HepG2 (cell line): Measurements from ENCODE around the gene ANXA9. TPM values are rescaled to one million over a fixed set of nuclear protein-coding genes. Genes with fewer than 3 reads are reported as not detected.

Experiments used
- CAMTA2 ChIP-seq: sonication (generic); formaldehyde crosslinking; IDR thresholded peaks from 2 replicates; pipeline ENCODE4 v1.4.0; 2020; ENCODE audit warnings: mild to moderate bottlenecking, missing genetic modification reagents, borderline replicate concordance
- ELF1 ChIP-seq: sonication (generic); formaldehyde crosslinking; IDR thresholded peaks from 2 replicates; pipeline ENCODE4 v1.4.0; 2020; ENCODE audit warnings: missing genetic modification reagents
- GZF1 ChIP-seq: sonication (generic); formaldehyde crosslinking; IDR thresholded peaks from 2 replicates; pipeline ENCODE4 v1.5.1; 2020; ENCODE audit warnings: mild to moderate bottlenecking, missing genetic modification reagents
- KDM2A ChIP-seq: sonication (generic); formaldehyde crosslinking; IDR thresholded peaks from 2 replicates; pipeline ENCODE4 v1.4.0; 2020; ENCODE audit warnings: low read depth, missing genetic modification reagents, borderline replicate concordance
- KDM3A ChIP-seq: IDR thresholded peaks from 2 replicates; pipeline ENCODE4 v1.6.1; 2018; ENCODE audit warnings: low read depth, missing compliant biosample characterization
- KLF16 ChIP-seq, 2 experiments: sonication (generic) in 1 of 2; formaldehyde crosslinking in 1 of 2; IDR thresholded peaks; 2 replicates each; pipeline versions ENCODE4 v1.6.1 to v1.8.0; 2016 to 2023; ENCODE audit warnings: missing genetic modification reagents in 2 of 2, missing compliant biosample characterization in 1 of 2
- MED1 ChIP-seq: sonication (generic); formaldehyde crosslinking; IDR thresholded peaks from 2 replicates; pipeline ENCODE4 v1.4.0; 2020; ENCODE audit warnings: missing genetic modification reagents
- MYC ChIP-seq: sonication (generic); formaldehyde crosslinking; IDR thresholded peaks from 2 replicates; pipeline ENCODE4 v1.9.0; 2021; ENCODE audit warnings: missing genetic modification reagents, borderline replicate concordance
- PHB2 ChIP-seq: fragments of 450-650 bp; IDR thresholded peaks from 2 replicates; pipeline ENCODE4 v1.6.1; 2018; ENCODE audit not compliant: partially characterized antibody
- SMARCC2 ChIP-seq: fragments of 450-650 bp; IDR thresholded peaks from 2 replicates; pipeline ENCODE4 v1.6.1; 2017; ENCODE audit warnings: antibody characterized with exemption, mild to moderate bottlenecking
- SOX5 ChIP-seq: IDR thresholded peaks from 2 replicates; pipeline ENCODE4 v1.6.1; 2016; ENCODE audit warnings: borderline replicate concordance
- STAG1 ChIP-seq: sonication (generic); formaldehyde crosslinking; IDR thresholded peaks from 2 replicates; pipeline ENCODE4 v1.4.0; 2020; ENCODE audit warnings: missing genetic modification reagents
- ZIK1 ChIP-seq: sonication (generic); formaldehyde crosslinking; IDR thresholded peaks from 2 replicates; pipeline ENCODE4 v1.5.0; 2020; ENCODE audit warnings: mild to moderate bottlenecking, low read depth, missing genetic modification reagents, borderline replicate concordance
- polyA plus RNA-seq, 8 experiments: library from polyadenylated mRNA; depleted of rRNA in 3 of 8; stranded (reverse) in 7 of 8; unstranded in 1 of 8; fragments of >200 nt; fragmentation: Illumina TruSeq in 4 of 8; extraction: Trizol in 4 of 8; gene quantifications; 2 replicates each; pipeline versions ENCODE4 v1.2.1 to v1.2.3, GENCODE V29; 2011 to 2016; ENCODE audit warnings: low read depth in 4 of 8, missing spikeins in 1 of 8, mixed read lengths in 1 of 8; ENCODE audit not compliant: insufficient read depth in 1 of 8
- total RNA-seq, 5 experiments: library from RNA; depleted of rRNA; stranded (reverse); fragments of >200 nt; fragmentation: Illumina TruSeq; extraction: Trizol; gene quantifications; 2 replicates each; pipeline ENCODE4 v1.2.3, GENCODE V29; 2016; ENCODE audit warnings: low read depth in 1 of 5
- TF ChIP-seq, protein P1 (sequence below): sonication (generic); formaldehyde crosslinking; IDR thresholded peaks from 2 replicates; pipeline ENCODE4 v1.8.1; 2023; ENCODE audit warnings: missing genetic modification reagents, inconsistent platforms, borderline replicate concordance
- TF ChIP-seq, protein P2 (sequence below): sonication (generic); formaldehyde crosslinking; IDR thresholded peaks from 2 replicates; pipeline ENCODE4 v1.4.0; 2020; ENCODE audit warnings: missing genetic modification reagents, borderline replicate concordance
- TF ChIP-seq, protein P3 (sequence below): sonication (generic); formaldehyde crosslinking; IDR thresholded peaks from 2 replicates; pipeline ENCODE4 v1.4.0; 2020; ENCODE audit warnings: mild to moderate bottlenecking, missing genetic modification reagents
- TF ChIP-seq, protein P4 (sequence below): sonication (generic); formaldehyde crosslinking; IDR thresholded peaks from 2 replicates; pipeline ENCODE4 v1.4.0; 2020; ENCODE audit warnings: missing genetic modification reagents

The ANXA9 gene
- total and polyA plus RNA-seq, 2 of the 13 experiments (the other 11 are each of a cell fraction or from before 2014, with no cell fraction given): 13.3 to 23.9 TPM

DNA sequence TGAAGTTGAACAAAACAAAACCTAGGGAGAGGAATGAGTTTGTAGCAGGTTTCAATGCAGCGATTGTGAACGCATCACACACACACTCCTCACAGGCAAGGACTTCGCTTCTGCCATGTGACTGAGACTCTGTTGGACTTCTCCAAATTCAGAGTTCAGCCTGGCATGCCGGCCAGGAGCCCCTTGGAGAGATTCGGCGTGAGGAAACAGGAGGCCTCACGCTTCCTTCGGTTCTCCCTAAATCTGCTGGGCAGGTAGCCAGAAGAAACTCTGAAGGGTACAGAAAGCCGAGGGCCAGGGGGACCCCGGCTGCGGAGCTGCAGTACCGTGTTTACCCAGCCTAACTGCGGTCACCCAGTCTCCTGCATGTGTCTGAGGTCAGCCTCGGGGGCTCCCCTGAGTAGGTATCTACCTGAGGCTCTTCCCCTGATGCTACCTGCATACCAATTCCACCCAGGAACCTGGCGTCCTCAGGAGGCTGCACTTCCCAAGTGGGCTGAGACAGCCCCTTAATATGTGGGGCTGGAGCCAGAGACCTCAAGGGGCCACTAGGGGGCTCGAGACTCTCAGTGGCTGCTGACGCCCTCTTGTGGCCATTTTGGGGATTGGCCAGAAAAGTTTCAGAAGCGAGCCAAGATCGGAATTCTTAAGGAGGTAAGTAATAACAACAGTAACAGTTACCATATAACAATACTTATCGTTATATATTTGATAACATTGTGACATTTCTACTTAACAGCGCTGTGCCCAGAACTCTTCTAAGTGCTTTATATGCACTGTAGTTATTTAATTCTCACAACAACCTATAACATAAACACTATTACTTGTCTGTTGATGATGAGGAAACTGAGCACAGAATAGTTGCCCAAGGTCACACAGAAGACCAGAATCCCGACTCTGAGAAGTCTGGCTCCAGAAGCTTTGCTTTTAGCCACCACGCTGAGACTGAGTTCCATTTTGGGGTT is 2.7 kb upstream of the ANXA9 start (continued):
- TF ChIP-seq, protein P1, sequence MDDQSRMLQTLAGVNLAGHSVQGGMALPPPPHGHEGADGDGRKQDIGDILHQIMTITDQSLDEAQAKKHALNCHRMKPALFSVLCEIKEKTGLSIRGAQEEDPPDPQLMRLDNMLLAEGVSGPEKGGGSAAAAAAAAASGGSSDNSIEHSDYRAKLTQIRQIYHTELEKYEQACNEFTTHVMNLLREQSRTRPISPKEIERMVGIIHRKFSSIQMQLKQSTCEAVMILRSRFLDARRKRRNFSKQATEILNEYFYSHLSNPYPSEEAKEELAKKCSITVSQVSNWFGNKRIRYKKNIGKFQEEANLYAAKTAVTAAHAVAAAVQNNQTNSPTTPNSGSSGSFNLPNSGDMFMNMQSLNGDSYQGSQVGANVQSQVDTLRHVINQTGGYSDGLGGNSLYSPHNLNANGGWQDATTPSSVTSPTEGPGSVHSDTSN (CRISPR knock-in tag): no peak
- TF ChIP-seq KLF16 (CRISPR knock-in tag; IDR thresholded peaks at IDR 0.05) (peak in 1 of 2 experiments; percentile 73; a peak in 1 of 4 replicates), KDM3A (CRISPR knock-in tag) (no peak; the same call in 1 of the 2 replicates), SOX5 (CRISPR knock-in tag) (peak; percentile 38; the same call in 1 of the 2 replicates), ELF1 (CRISPR knock-in tag) (0 out of 2 replicates have a peak, but pooled peaks have one; percentile 29), KDM2A (CRISPR knock-in tag) (peak; percentile 80), MED1 (peak; percentile 54; the same call in 1 of the 2 replicates), PHB2 (no peak), ZIK1 (no peak), MYC (CRISPR knock-in tag) (peak; percentile 35), GZF1 (0 out of 2 replicates have a peak, but pooled peaks have one; percentile 32), CAMTA2 (0 out of 2 replicates have a peak, but pooled peaks have one; percentile 17), SMARCC2 (no peak), STAG1 (CRISPR knock-in tag) (peak; percentile 71)
- TF ChIP-seq, protein P2, sequence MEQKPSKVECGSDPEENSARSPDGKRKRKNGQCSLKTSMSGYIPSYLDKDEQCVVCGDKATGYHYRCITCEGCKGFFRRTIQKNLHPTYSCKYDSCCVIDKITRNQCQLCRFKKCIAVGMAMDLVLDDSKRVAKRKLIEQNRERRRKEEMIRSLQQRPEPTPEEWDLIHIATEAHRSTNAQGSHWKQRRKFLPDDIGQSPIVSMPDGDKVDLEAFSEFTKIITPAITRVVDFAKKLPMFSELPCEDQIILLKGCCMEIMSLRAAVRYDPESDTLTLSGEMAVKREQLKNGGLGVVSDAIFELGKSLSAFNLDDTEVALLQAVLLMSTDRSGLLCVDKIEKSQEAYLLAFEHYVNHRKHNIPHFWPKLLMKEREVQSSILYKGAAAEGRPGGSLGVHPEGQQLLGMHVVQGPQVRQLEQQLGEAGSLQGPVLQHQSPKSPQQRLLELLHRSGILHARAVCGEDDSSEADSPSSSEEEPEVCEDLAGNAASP (CRISPR knock-in tag): 0 out of 2 replicates have a peak, but pooled peaks have one; percentile 24
- TF ChIP-seq, protein P3, sequence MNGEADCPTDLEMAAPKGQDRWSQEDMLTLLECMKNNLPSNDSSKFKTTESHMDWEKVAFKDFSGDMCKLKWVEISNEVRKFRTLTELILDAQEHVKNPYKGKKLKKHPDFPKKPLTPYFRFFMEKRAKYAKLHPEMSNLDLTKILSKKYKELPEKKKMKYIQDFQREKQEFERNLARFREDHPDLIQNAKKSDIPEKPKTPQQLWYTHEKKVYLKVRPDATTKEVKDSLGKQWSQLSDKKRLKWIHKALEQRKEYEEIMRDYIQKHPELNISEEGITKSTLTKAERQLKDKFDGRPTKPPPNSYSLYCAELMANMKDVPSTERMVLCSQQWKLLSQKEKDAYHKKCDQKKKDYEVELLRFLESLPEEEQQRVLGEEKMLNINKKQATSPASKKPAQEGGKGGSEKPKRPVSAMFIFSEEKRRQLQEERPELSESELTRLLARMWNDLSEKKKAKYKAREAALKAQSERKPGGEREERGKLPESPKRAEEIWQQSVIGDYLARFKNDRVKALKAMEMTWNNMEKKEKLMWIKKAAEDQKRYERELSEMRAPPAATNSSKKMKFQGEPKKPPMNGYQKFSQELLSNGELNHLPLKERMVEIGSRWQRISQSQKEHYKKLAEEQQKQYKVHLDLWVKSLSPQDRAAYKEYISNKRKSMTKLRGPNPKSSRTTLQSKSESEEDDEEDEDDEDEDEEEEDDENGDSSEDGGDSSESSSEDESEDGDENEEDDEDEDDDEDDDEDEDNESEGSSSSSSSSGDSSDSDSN (CRISPR knock-in tag): 0 out of 2 replicates have a peak, but pooled peaks have one; percentile 36
- TF ChIP-seq, protein P4, sequence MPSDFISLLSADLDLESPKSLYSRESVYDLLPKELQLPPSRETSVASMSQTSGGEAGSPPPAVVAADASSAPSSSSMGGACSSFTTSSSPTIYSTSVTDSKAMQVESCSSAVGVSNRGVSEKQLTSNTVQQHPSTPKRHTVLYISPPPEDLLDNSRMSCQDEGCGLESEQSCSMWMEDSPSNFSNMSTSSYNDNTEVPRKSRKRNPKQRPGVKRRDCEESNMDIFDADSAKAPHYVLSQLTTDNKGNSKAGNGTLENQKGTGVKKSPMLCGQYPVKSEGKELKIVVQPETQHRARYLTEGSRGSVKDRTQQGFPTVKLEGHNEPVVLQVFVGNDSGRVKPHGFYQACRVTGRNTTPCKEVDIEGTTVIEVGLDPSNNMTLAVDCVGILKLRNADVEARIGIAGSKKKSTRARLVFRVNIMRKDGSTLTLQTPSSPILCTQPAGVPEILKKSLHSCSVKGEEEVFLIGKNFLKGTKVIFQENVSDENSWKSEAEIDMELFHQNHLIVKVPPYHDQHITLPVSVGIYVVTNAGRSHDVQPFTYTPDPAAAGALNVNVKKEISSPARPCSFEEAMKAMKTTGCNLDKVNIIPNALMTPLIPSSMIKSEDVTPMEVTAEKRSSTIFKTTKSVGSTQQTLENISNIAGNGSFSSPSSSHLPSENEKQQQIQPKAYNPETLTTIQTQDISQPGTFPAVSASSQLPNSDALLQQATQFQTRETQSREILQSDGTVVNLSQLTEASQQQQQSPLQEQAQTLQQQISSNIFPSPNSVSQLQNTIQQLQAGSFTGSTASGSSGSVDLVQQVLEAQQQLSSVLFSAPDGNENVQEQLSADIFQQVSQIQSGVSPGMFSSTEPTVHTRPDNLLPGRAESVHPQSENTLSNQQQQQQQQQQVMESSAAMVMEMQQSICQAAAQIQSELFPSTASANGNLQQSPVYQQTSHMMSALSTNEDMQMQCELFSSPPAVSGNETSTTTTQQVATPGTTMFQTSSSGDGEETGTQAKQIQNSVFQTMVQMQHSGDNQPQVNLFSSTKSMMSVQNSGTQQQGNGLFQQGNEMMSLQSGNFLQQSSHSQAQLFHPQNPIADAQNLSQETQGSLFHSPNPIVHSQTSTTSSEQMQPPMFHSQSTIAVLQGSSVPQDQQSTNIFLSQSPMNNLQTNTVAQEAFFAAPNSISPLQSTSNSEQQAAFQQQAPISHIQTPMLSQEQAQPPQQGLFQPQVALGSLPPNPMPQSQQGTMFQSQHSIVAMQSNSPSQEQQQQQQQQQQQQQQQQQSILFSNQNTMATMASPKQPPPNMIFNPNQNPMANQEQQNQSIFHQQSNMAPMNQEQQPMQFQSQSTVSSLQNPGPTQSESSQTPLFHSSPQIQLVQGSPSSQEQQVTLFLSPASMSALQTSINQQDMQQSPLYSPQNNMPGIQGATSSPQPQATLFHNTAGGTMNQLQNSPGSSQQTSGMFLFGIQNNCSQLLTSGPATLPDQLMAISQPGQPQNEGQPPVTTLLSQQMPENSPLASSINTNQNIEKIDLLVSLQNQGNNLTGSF (CRISPR knock-in tag): no peak
